DOHH2 (cell line): ENCODE results near the gene COL1A2.

ENCODE experiments used
- H3F3A ChIP-seq: fragments of 200-600 bp; sonication (generic), shearing (Covaris generic); 2 replicates; pipeline ENCODE4 v1.6.0; 2016; ENCODE audit warnings: antibody characterized with exemption, mild to moderate bottlenecking; ENCODE audit not compliant: control insufficient read depth, insufficient read depth
- H3K27ac ChIP-seq: fragments of 200-600 bp; sonication (generic); 2 replicates; pipeline ENCODE4 v1.5.1; 2014; ENCODE audit warnings: low read depth, mild to moderate bottlenecking, low read length, moderate library complexity
- H3K27me3 ChIP-seq: fragments of 200-600 bp; sonication (generic); 2 replicates; pipeline ENCODE4 v1.6.1; 2014; ENCODE audit warnings: mild to moderate bottlenecking, low read length, mixed read lengths; ENCODE audit not compliant: control insufficient read depth
- H3K36me3 ChIP-seq: fragments of 200-600 bp; sonication (generic); 2 replicates; pipeline ENCODE4 v1.6.1; 2014; ENCODE audit warnings: mild to moderate bottlenecking, low read length, moderate library complexity, mixed read lengths; ENCODE audit not compliant: control insufficient read depth
- H3K4me1 ChIP-seq: fragments of 200-600 bp; sonication (generic); 2 replicates; pipeline ENCODE4 v1.6.1; 2014; ENCODE audit warnings: mild to moderate bottlenecking, low read length, mixed read lengths; ENCODE audit not compliant: control insufficient read depth
- H3K4me2 ChIP-seq: fragments of 200-600 bp; sonication (generic); 2 replicates; pipeline ENCODE4 v1.6.0; 2014; ENCODE audit warnings: mild to moderate bottlenecking, low read length, moderate library complexity
- H3K4me3 ChIP-seq: fragments of 200-600 bp; sonication (generic); 2 replicates; pipeline ENCODE4 v1.5.1; 2014; ENCODE audit warnings: mild to moderate bottlenecking, low read length, mixed read lengths
- H3K79me2 ChIP-seq: fragments of 200-600 bp; sonication (generic); 2 replicates; pipeline ENCODE4 v1.6.1; 2014; ENCODE audit warnings: mild to moderate bottlenecking, low read length, mixed read lengths; ENCODE audit not compliant: control insufficient read depth
- H3K9me2 ChIP-seq: fragments of 200-600 bp; sonication (generic); replicated peaks from 2 replicates; pipeline ENCODE4 v1.6.1; 2014; ENCODE audit warnings: mild to moderate bottlenecking, low read length, mixed read lengths; ENCODE audit not compliant: control insufficient read depth
- H3K9me3 ChIP-seq: fragments of 200-600 bp; sonication (generic); 2 replicates; pipeline ENCODE4 v1.6.1; 2014; ENCODE audit warnings: antibody characterized with exemption, low read length, mixed read lengths; ENCODE audit not compliant: control insufficient read depth, insufficient read depth
- H4K20me1 ChIP-seq: fragments of 200-600 bp; sonication (generic); 2 replicates; pipeline ENCODE4 v1.6.0; 2014; ENCODE audit warnings: low read depth, mild to moderate bottlenecking, antibody characterized with exemption, low read length, moderate library complexity; ENCODE audit not compliant: control insufficient read depth, insufficient read depth
- EZH2phosphoT487 ChIP-seq: fragments of 200-600 bp; sonication (generic); IDR thresholded peaks from 2 replicates; pipeline ENCODE4 v1.6.1; 2017; ENCODE audit warnings: borderline replicate concordance, mild to moderate bottlenecking, antibody characterized with exemption, low read length, moderate library complexity, mixed read lengths
- TF ChIP-seq, protein P1 (sequence below): fragments of 200-600 bp; sonication (generic); IDR thresholded peaks from one replicate; pipeline ENCODE4 v1.5.1; 2014; ENCODE audit warnings: antibody characterized with exemption, mild to moderate bottlenecking, low read depth, low read length; ENCODE audit not compliant: poor library complexity, severe bottlenecking

COL1A2 gene

DNA sequence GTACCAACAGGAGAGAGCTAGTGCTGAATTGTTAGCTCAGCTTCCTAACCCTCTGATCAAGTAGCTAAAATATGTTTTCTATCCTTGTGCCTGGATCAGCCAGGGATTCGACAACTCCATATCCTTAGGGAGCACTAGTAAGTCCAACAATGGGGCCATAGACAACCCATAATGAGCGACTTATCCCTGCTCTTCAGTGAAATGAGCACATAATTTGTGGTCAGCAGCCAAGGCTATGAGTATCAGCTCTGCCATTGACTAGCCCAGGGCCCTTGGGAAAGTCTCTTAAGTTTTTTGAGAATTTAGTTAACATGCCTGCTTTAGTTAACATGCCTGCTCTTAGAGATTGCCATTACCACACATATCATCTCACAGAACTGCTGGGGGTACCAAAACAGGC, 39.3 kb downstream of the COL1A2 start:
- Histone ChIP-seq H3K4me2 (no peak overlapping the region), H3K9me2 (no peaks in the 10 kb centered on the region), H3K27me3 (peaks cover 16% of the 10 kb centered on the region), H3K4me3 (no peak overlapping the region), H3K27ac (no peak overlapping the region), H3F3A (no peaks in the 10 kb centered on the region), H3K79me2 (no peaks in the 10 kb centered on the region), H3K9me3 (no peaks in the 10 kb centered on the region), H3K36me3 (no peaks in the 10 kb centered on the region), H3K4me1 (no peaks in the 10 kb centered on the region), H4K20me1 (no peaks in the 10 kb centered on the region)
- TF ChIP-seq EZH2phosphoT487 = no peak
- TF ChIP-seq, protein P1, sequence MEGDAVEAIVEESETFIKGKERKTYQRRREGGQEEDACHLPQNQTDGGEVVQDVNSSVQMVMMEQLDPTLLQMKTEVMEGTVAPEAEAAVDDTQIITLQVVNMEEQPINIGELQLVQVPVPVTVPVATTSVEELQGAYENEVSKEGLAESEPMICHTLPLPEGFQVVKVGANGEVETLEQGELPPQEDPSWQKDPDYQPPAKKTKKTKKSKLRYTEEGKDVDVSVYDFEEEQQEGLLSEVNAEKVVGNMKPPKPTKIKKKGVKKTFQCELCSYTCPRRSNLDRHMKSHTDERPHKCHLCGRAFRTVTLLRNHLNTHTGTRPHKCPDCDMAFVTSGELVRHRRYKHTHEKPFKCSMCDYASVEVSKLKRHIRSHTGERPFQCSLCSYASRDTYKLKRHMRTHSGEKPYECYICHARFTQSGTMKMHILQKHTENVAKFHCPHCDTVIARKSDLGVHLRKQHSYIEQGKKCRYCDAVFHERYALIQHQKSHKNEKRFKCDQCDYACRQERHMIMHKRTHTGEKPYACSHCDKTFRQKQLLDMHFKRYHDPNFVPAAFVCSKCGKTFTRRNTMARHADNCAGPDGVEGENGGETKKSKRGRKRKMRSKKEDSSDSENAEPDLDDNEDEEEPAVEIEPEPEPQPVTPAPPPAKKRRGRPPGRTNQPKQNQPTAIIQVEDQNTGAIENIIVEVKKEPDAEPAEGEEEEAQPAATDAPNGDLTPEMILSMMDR = no peak

DNA sequence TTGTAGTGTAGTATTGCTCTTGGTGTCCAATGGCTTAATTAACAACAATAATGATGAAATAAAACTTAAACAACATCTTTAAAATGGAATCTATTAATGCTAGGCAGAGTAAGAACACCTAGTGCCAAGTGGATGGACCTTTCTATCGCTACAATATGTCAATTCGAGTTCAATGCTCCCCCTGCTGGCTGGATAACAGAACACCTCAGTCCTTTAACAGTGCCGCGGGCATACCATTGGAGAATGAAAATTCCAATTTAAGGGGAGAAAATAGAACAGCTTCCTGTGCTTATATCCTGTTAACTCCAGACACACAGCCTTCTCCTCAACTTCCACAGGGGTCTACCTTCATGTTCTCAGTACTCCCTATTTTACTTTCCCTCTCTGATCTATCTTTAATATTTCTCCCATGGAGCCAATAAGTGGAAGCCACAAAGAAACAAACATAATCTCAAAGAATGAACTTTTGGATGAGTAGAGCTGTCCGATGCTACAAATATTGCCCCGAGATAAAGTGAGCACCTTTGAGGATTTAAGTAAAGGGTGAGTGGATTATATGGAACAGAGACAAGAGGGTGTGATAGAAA, 41.4 kb downstream of the COL1A2 start:
- peaks cover 16% of the 10 kb centered on the region for H3K27me3 ChIP-seq
- no peak for TF ChIP-seq EZH2phosphoT487
- TF ChIP-seq, protein P1 = peak; percentile 98
- H3K79me2 ChIP-seq = no peaks in the 10 kb centered on the region
- no peaks in the 10 kb centered on the region for H3K9me2 ChIP-seq
- H3K27ac ChIP-seq = no peak overlapping the region
- H3K4me2 ChIP-seq = no peak overlapping the region
- H3F3A ChIP-seq = no peaks in the 10 kb centered on the region
- no peaks in the 10 kb centered on the region for H3K36me3 ChIP-seq
- no peaks in the 10 kb centered on the region for H4K20me1 ChIP-seq
- no peak overlapping the region for H3K4me3 ChIP-seq
- H3K4me1 ChIP-seq = no peaks in the 10 kb centered on the region
- no peaks in the 10 kb centered on the region for H3K9me3 ChIP-seq

DNA sequence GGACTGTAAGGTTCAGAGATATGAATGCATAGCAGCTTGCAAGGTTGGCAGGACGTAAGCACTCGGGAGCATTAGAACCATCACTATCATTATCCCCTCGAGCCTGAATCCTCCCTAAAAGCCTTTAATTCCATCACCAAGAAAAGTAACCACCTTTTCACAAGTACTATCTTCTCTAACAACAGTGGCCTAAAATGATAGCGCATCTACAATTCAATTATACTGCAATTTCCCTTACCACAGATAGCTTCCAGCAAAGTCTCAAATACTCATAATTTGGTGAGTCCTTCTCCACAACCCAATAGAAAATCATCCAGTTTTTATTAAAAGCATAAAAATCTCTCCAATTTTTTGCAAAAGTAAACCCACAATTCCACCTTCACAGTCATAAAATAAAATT, 42.0 kb downstream of the COL1A2 start:
- no peaks in the 10 kb centered on the region for H3K4me1 ChIP-seq
- no peaks in the 10 kb centered on the region for H3K36me3 ChIP-seq
- H3K9me2 ChIP-seq = no peaks in the 10 kb centered on the region
- TF ChIP-seq, protein P1 = no peak
- no peak for TF ChIP-seq EZH2phosphoT487
- H3K9me3 ChIP-seq = no peaks in the 10 kb centered on the region
- H3K27me3 ChIP-seq = peaks cover 16% of the 10 kb centered on the region
- no peak overlapping the region for H3K27ac ChIP-seq
- H3K4me2 ChIP-seq = no peak overlapping the region
- no peak overlapping the region for H3K4me3 ChIP-seq
- H3K79me2 ChIP-seq = no peaks in the 10 kb centered on the region
- H3F3A ChIP-seq = no peaks in the 10 kb centered on the region
- no peaks in the 10 kb centered on the region for H4K20me1 ChIP-seq
